Fibroblast of gingiva (primary cell): ENCODE data around the gene CUX1.
"Not testable (repeated sequence)": the region's sequence is repeated elsewhere in the genome, so short reads cannot be mapped to it uniquely, and the experiment has no call there.

ENCODE experiments used
- DNase-seq: peaks from one replicate; pipeline ENCODE4 v3.0.0-alpha.2; 2011; ENCODE audit warnings: low read depth

CUX1 gene

GRCh38 chr7:102099474-102099873, 282.0 kb downstream of the CUX1 start:
- no peak for DNase-seq

GRCh38 chr7:102101111-102101551, 283.7 kb downstream of the CUX1 start:
- no peak for DNase-seq

- no peak for DNase-seq
These were observed 284.5 kb downstream of the CUX1 start for GRCh38 chr7:102101926-102102325.

GRCh38 chr7:102103027-102103372, 285.6 kb downstream of the CUX1 start:
- DNase-seq = no peak

- DNase-seq = no peak
These were observed 286.8 kb downstream of the CUX1 start for GRCh38 chr7:102104245-102104644.

GRCh38 chr7:102106625-102107024, 289.2 kb downstream of the CUX1 start:
- no peak for DNase-seq

GRCh38 chr7:102107474-102108104, 290.2 kb downstream of the CUX1 start:
- no peak for DNase-seq

- no peak for DNase-seq
These were observed 293.9 kb downstream of the CUX1 start for GRCh38 chr7:102111061-102112041.

- no peak for DNase-seq
These were observed 297.8 kb downstream of the CUX1 start for GRCh38 chr7:102115181-102115580.

- DNase-seq = no peak
These were observed 298.5 kb downstream of the CUX1 start for GRCh38 chr7:102115931-102116330.

GRCh38 chr7:102117743-102118142, 300.3 kb downstream of the CUX1 start:
- peak; percentile 47 for DNase-seq

- peak; percentile 58 for DNase-seq
These were observed 301.8 kb downstream of the CUX1 start for GRCh38 chr7:102119213-102119651.

- no peak for DNase-seq
These were observed 302.5 kb downstream of the CUX1 start for GRCh38 chr7:102119925-102120324.

- no peak for DNase-seq
These were observed 303.3 kb downstream of the CUX1 start for GRCh38 chr7:102120666-102121195.

GRCh38 chr7:102122026-102122425, 304.6 kb downstream of the CUX1 start:
- peak; percentile 43 for DNase-seq

GRCh38 chr7:102125127-102125596, 307.7 kb downstream of the CUX1 start:
- peak; percentile 80 for DNase-seq

- no peak for DNase-seq
These were observed 310.9 kb downstream of the CUX1 start for GRCh38 chr7:102128303-102128702.

GRCh38 chr7:102129636-102130370, 312.4 kb downstream of the CUX1 start:
- no peak for DNase-seq

- DNase-seq = no peak
These were observed 314.9 kb downstream of the CUX1 start for GRCh38 chr7:102132209-102132752.

GRCh38 chr7:102138676-102139075, 321.2 kb downstream of the CUX1 start:
- no peak for DNase-seq

GRCh38 chr7:102140952-102141370, 323.5 kb downstream of the CUX1 start:
- DNase-seq = no peak

GRCh38 chr7:102142433-102142832, 325.0 kb downstream of the CUX1 start:
- not testable (repeated sequence) for DNase-seq
